ENCODE data around the gene NUP98. TPM values are rescaled to one million over a fixed set of nuclear protein-coding genes. Genes with fewer than 3 reads are reported as not detected.

NUP98 gene
- total RNA-seq, 1 experiment from 2014 or later = 128 TPM

DNA sequence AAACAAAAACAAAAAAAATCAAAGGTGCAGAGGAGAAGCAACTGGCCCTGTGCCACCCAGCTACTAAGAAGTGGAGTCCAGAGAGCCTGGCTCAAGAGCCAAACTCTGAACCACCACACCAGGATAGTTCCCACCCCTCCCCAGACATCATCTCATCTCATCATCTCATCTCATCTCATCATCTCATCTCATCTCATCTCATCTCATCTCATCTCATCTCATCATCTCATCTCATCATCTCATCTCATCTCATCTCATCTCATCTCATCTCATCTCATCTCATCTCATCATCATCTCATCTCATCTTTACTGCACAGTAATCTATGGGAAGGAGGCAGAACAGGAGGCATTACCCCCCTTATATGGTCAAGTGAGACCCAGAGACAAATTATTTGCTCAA, 134.5 kb downstream of the NUP98 start:
- Histone ChIP-seq H3K36me3 (ENCODE audit: low read depth, low read length) (no peaks in the 10 kb centered on the region), H3K27ac (ENCODE audit: low read length) (no peak overlapping the region), H3K79me2 (ENCODE audit: low read length) (no peaks in the 10 kb centered on the region), H3K9me2 (replicated peaks; ENCODE audit: low read length) (no peaks in the 10 kb centered on the region), H3K4me2 (ENCODE audit: low read length) (no peak overlapping the region), H3F3A (ENCODE audit: low read length, unreplicated experiment) (no peaks in the 10 kb centered on the region), H3K9ac (ENCODE audit: low read length) (no peak overlapping the region), H3K27me3 (ENCODE audit: low read length) (no peaks in the 10 kb centered on the region), H2AFZ (ENCODE audit: low read length) (no peak overlapping the region), H4K20me1 (ENCODE audit: low read length) (no peaks in the 10 kb centered on the region), H3K9me3 (ENCODE audit: low read length) (no peaks in the 10 kb centered on the region), H3K4me1 (ENCODE audit: insufficient read depth, low read length) (no peaks in the 10 kb centered on the region), H3K4me3 (ENCODE audit: low read length) (no peak overlapping the region)
- TF ChIP-seq EZH2 (IDR thresholded peaks at IDR 0.05; ENCODE audit: low read length, unreplicated experiment) (no peak), EZH2phosphoT487 (IDR thresholded peaks at IDR 0.05; ENCODE audit: borderline replicate concordance, low read length) (no peak)
- TF ChIP-seq, protein P1, sequence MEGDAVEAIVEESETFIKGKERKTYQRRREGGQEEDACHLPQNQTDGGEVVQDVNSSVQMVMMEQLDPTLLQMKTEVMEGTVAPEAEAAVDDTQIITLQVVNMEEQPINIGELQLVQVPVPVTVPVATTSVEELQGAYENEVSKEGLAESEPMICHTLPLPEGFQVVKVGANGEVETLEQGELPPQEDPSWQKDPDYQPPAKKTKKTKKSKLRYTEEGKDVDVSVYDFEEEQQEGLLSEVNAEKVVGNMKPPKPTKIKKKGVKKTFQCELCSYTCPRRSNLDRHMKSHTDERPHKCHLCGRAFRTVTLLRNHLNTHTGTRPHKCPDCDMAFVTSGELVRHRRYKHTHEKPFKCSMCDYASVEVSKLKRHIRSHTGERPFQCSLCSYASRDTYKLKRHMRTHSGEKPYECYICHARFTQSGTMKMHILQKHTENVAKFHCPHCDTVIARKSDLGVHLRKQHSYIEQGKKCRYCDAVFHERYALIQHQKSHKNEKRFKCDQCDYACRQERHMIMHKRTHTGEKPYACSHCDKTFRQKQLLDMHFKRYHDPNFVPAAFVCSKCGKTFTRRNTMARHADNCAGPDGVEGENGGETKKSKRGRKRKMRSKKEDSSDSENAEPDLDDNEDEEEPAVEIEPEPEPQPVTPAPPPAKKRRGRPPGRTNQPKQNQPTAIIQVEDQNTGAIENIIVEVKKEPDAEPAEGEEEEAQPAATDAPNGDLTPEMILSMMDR (conservative IDR thresholded peaks at IDR 0.05; ENCODE audit: low read depth, low read length) = no peak
- intact Hi-C loops (cut with micrococcal nuclease) = no loop called here
- ChIA-PET POLR2A (ENCODE audit: unreplicated experiment) (no interaction called here), CTCF (no interaction called here)
- no TSS peak for BruUV-seq (replicated peaks)
- DNase-seq (no peak), ATAC-seq (no peak)

DNA sequence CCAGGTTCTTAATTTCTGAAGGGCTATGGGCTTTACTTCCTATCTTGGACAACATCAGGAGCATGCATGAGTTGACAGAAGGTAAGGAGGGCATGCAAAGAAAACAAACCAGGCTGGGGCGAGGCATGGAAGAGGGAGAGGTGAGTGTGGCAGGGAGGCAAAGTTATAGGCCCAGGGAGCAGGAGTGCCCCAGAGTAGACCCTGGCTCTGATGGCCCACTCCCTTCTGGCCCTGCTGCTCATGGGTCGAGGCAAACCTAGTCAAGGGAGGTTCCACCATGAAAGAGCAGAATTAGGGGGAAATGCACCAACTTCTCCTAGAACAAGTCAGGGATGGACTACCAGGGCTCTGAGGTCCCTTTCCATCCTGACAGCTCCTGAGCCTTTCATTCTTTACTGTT, 136.4 kb downstream of the NUP98 start:
- H3K4me3 ChIP-seq (ENCODE audit: low read length) = no peak overlapping the region
- H3F3A ChIP-seq (ENCODE audit: low read length, unreplicated experiment) = no peaks in the 10 kb centered on the region
- H3K27ac ChIP-seq (ENCODE audit: low read length) = no peak overlapping the region
- no peaks in the 10 kb centered on the region for H3K79me2 ChIP-seq (ENCODE audit: low read length)
- no peaks in the 10 kb centered on the region for H4K20me1 ChIP-seq (ENCODE audit: low read length)
- H3K9me2 ChIP-seq (replicated peaks; ENCODE audit: low read length) = no peaks in the 10 kb centered on the region
- H3K4me1 ChIP-seq (ENCODE audit: insufficient read depth, low read length) = no peaks in the 10 kb centered on the region
- H2AFZ ChIP-seq (ENCODE audit: low read length) = no peak overlapping the region
- DNase-seq (no peak), ATAC-seq (no peak)
- POLR2A ChIA-PET (ENCODE audit: unreplicated experiment) = no interaction called here
- CTCF ChIA-PET = no interaction called here
- H3K9me3 ChIP-seq (ENCODE audit: low read length) = no peaks in the 10 kb centered on the region
- no TSS peak for BruUV-seq (replicated peaks)
- H3K27me3 ChIP-seq (ENCODE audit: low read length) = no peaks in the 10 kb centered on the region
- intact Hi-C loops (cut with micrococcal nuclease) = no loop called here
- no peaks in the 10 kb centered on the region for H3K36me3 ChIP-seq (ENCODE audit: low read depth, low read length)
- H3K4me2 ChIP-seq (ENCODE audit: low read length) = no peak overlapping the region
- no peak overlapping the region for H3K9ac ChIP-seq (ENCODE audit: low read length)
- TF ChIP-seq, protein P1 (conservative IDR thresholded peaks at IDR 0.05; ENCODE audit: low read depth, low read length) = no peak
- TF ChIP-seq EZH2 (IDR thresholded peaks at IDR 0.05; ENCODE audit: low read length, unreplicated experiment) = no peak
- TF ChIP-seq EZH2phosphoT487 (IDR thresholded peaks at IDR 0.05; ENCODE audit: borderline replicate concordance, low read length) = no peak

DNA sequence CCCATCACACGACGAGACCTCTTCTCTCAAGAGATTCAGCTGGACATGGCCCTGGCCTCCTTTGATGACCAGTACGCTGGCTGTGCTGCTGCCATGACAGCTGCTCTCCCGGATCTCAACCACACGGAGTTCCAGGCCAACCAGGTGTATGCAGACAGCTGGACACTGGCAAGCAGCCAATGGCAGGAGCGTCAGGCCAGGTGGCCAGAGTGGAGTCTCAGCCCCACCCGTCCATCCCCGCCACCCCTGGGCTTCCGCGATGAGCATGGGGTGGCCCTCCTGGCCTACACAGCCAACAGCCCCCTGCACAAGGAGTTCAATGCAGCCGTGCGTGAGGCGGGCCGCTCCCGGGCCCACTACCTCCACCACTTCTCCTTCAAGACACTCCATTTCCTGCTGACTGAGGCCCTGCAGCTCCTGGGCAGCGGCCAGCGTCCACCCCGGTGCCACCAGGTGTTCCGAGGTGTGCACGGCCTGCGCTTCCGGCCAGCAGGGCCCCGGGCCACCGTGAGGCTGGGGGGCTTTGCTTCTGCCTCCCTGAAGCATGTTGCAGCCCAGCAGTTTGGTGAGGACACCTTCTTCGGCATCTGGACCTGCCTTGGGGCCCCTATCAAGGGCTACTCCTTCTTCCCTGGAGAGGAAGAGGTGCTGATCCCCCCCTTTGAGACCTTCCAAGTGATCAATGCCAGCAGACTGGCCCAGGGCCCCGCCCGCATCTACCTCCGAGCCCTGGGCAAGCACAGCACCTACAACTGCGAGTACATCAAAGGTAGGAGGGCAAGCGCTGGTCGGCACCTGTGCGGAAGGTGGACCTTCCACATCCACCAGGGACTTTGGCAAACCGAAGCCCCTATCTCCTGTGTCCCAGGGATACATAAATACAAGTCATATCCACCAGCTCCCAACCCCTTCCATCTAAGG, 137.5 kb downstream of the NUP98 start:
- Histone ChIP-seq H3K9ac (ENCODE audit: low read length) (no peak overlapping the region), H3K4me3 (ENCODE audit: low read length) (no peak overlapping the region), H3K4me1 (ENCODE audit: insufficient read depth, low read length) (no peaks in the 10 kb centered on the region), H2AFZ (ENCODE audit: low read length) (no peak overlapping the region), H3K9me3 (ENCODE audit: low read length) (no peaks in the 10 kb centered on the region), H3K9me2 (replicated peaks; ENCODE audit: low read length) (no peaks in the 10 kb centered on the region), H3K36me3 (ENCODE audit: low read depth, low read length) (no peaks in the 10 kb centered on the region), H4K20me1 (ENCODE audit: low read length) (no peaks in the 10 kb centered on the region), H3K79me2 (ENCODE audit: low read length) (no peaks in the 10 kb centered on the region), H3K4me2 (ENCODE audit: low read length) (no peak overlapping the region), H3K27ac (ENCODE audit: low read length) (no peak overlapping the region), H3F3A (ENCODE audit: low read length, unreplicated experiment) (no peaks in the 10 kb centered on the region), H3K27me3 (ENCODE audit: low read length) (no peaks in the 10 kb centered on the region)
- no peak for TF ChIP-seq EZH2phosphoT487 (IDR thresholded peaks at IDR 0.05; ENCODE audit: borderline replicate concordance, low read length)
- TF ChIP-seq, protein P1 (conservative IDR thresholded peaks at IDR 0.05; ENCODE audit: low read depth, low read length) = no peak
- TF ChIP-seq EZH2 (IDR thresholded peaks at IDR 0.05; ENCODE audit: low read length, unreplicated experiment) = no peak
- POLR2A ChIA-PET (ENCODE audit: unreplicated experiment) = no interaction called here
- no TSS peak for BruUV-seq (replicated peaks)
- CTCF ChIA-PET = no interaction called here
- intact Hi-C loops (cut with micrococcal nuclease) = no loop called here
- ATAC-seq = no peak
- no peak for DNase-seq
